GM12878 (cell line): Measurements from ENCODE around the gene ARVCF. TPM values are rescaled to one million over a fixed set of nuclear protein-coding genes. Genes with fewer than 3 reads are reported as not detected.
A peak's percentile ranks its signal among the peaks of the same experiment; 100 is the strongest.

Experiments
- ATAC-seq: fragments of 200-7000 bp; cut with Tn5 transposase; 3 replicates; pipeline ENCODE4 v1.9.1; 2020; ENCODE audit warnings: mild to moderate bottlenecking, moderate library complexity
- BruUV-seq: library from RNA; stranded (reverse); fragments of 400-500 nt; replicated peaks from 2 replicates; lab custom pipeline; 2021; lab: Mats Ljungman, UMichigan
- CTCF ChIA-PET: fragments of 300-600 bp; sonication (Branson Sonifier 250); formaldehyde crosslinking; extraction: SDS; loops from one replicate; lab custom pipeline; 2021; ENCODE audit warnings: inconsistent platforms; lab: Yijun Ruan, JAX
- POLR2A ChIA-PET: fragments of 350-600 bp; formaldehyde crosslinking; extraction: SDS; loops from one replicate; lab custom pipeline; 2021; ENCODE audit warnings: inconsistent platforms; lab: Charles Lee
- RAD21 ChIA-PET: fragments of 300-600 bp; sonication (Branson Sonifier 250); formaldehyde crosslinking; loops from one replicate; lab custom pipeline; 2023; ENCODE audit warnings: antibody characterized with exemption; ENCODE audit not compliant: unreplicated experiment; lab: Charles Lee
- SMC1A ChIA-PET: fragments of 300-600 bp; sonication (Branson Sonifier 250); formaldehyde crosslinking; loops from one replicate; lab custom pipeline; 2023; ENCODE audit not compliant: unreplicated experiment, uncharacterized antibody; lab: Charles Lee
- DNase-seq: peaks from one replicate; pipeline ENCODE4 v3.0.0-alpha.2; 2011; ENCODE audit warnings: low read depth, low spot score
- FAIRE-seq: peaks from 3 replicates; lab custom pipeline; 2011; peaks lifted over from hg19 to GRCh38; lab: Jason Lieb, UNC
- H2AFZ ChIP-seq: 2 replicates; pipeline ENCODE4 v1.6.0; 2011; ENCODE audit warnings: low read depth, low read length, control low read depth; ENCODE audit not compliant: control insufficient read depth
- H3K27ac ChIP-seq: 2 replicates; pipeline ENCODE4 v1.5.1; 2011; ENCODE audit warnings: control low read depth; ENCODE audit not compliant: control insufficient read depth, insufficient read depth
- H3K27me3 ChIP-seq, 2 experiments: replicated peaks in 1 of 2; 2 replicates each; pipeline versions ENCODE4 v1.6.0 to v1.6.1; 2011; ENCODE audit warnings: low read length in 1 of 2; ENCODE audit not compliant: control insufficient read depth in 2 of 2, insufficient read depth in 2 of 2
- H3K36me3 ChIP-seq, 2 experiments: 2 replicates each; pipeline ENCODE4 v1.5.1; 2011; ENCODE audit warnings: low read length in 1 of 2; ENCODE audit not compliant: control insufficient read depth in 2 of 2, insufficient read depth in 2 of 2
- H3K4me1 ChIP-seq: 2 replicates; pipeline ENCODE4 v1.6.1; 2011; ENCODE audit warnings: mild to moderate bottlenecking, low read length, moderate library complexity, mixed read lengths; ENCODE audit not compliant: control insufficient read depth, insufficient read depth
- H3K4me2 ChIP-seq: 2 replicates; pipeline ENCODE4 v1.6.0; 2011; ENCODE audit warnings: control low read depth; ENCODE audit not compliant: control insufficient read depth, insufficient read depth
- H3K4me3 ChIP-seq: fragments of 200-600 bp; sonication (generic); 2 replicates; pipeline ENCODE4 v1.5.1; 2016
- H3K79me2 ChIP-seq: 2 replicates; pipeline ENCODE4 v1.6.0; 2011; ENCODE audit warnings: low read length; ENCODE audit not compliant: control insufficient read depth, insufficient read depth
- H3K9ac ChIP-seq: 2 replicates; pipeline ENCODE4 v1.8.0; 2011; ENCODE audit warnings: low read length, control low read depth, mixed read lengths; ENCODE audit not compliant: control insufficient read depth, insufficient read depth
- H3K9me3 ChIP-seq: replicated peaks from 3 replicates; pipeline ENCODE4 v1.5.1; 2011; ENCODE audit warnings: mild to moderate bottlenecking, low read length; ENCODE audit not compliant: control insufficient read depth, insufficient read depth
- H4K20me1 ChIP-seq: 2 replicates; pipeline ENCODE4 v1.6.0; 2011; ENCODE audit not compliant: control insufficient read depth, insufficient read depth
- BACH1 ChIP-seq: fragments of 450-650 bp; IDR thresholded peaks from 2 replicates; pipeline ENCODE4 v1.6.1; 2017; ENCODE audit warnings: mild to moderate bottlenecking, borderline replicate concordance
- SIX5 ChIP-seq: IDR thresholded peaks from 2 replicates; pipeline ENCODE4 v1.6.1; 2011; ENCODE audit warnings: mild to moderate bottlenecking, low read depth, low read length, moderate library complexity; ENCODE audit not compliant: severe bottlenecking
- STAT1 ChIP-seq: fragments of 450-650 bp; conservative IDR thresholded peaks from 2 replicates; pipeline ENCODE4 v1.6.1; 2014; ENCODE audit warnings: antibody characterized with exemption, mild to moderate bottlenecking
- WGBS: methylation state at CpG from one replicate; pipeline ENCODE4 v1.1.6; 2016; ENCODE audit warnings: low lambda C conversion rate; ENCODE audit not compliant: insufficient replicate concordance, insufficient coverage; ENCODE audit errors: missing lambda C conversion rate; 5-methylcytosine and 5-hydroxymethylcytosine counted together
- in situ Hi-C: fragments of 300-500 bp; cut with MboI; formaldehyde crosslinking; loops from 9 replicates; pipeline ENCODE4 v1.14.3; 2018; ENCODE audit warnings: mixed read lengths
- intact Hi-C: fragments of 100-400 bp; cut with micrococcal nuclease; formaldehyde crosslinking; loops from one replicate; pipeline ENCODE4 v1.14.2; 2022; ENCODE audit not compliant: unreplicated experiment
- polyA plus RNA-seq, 11 experiments: library from polyadenylated mRNA; depleted of rRNA in 4 of 11; unstranded in 6 of 11; stranded (reverse) in 5 of 11; fragments of >200 nt; fragmentation: Nextera tagmentation in 4 of 11; fragmentation: Illumina TruSeq in 1 of 11; extraction: Ambion mirVana in 4 of 11; extraction: Trizol in 1 of 11; gene quantifications; 1 replicate in 1 of 11; 2 replicates in 10 of 11; pipeline versions ENCODE4 v1.2.1 to v1.2.3, GENCODE V29; 2011 to 2016; ENCODE audit warnings: inconsistent platforms in 2 of 11, missing spikeins in 2 of 11, low read depth in 1 of 11
- total RNA-seq, 4 experiments: library from RNA; depleted of rRNA in 3 of 4; stranded (reverse); fragments of >200 nt in 3 of 4; fragmentation: Illumina TruSeq in 1 of 4; extraction: Trizol in 1 of 4; gene quantifications; 2 replicates each; pipeline versions ENCODE4 v1.2.1 to v1.2.3, GENCODE V29; 2013 to 2021
- TF ChIP-seq, protein P1 (sequence below): fragments of 450-650 bp; IDR thresholded peaks from 2 replicates; pipeline ENCODE4 v1.6.1; 2017; ENCODE audit warnings: mild to moderate bottlenecking
- TF ChIP-seq, protein P2 (sequence below): fragments of 450-650 bp; IDR thresholded peaks from 2 replicates; pipeline ENCODE4 v1.6.1; 2016; ENCODE audit warnings: mild to moderate bottlenecking, moderate library complexity, borderline replicate concordance
- TF ChIP-seq, protein P3 (sequence below): IDR thresholded peaks from 2 replicates; pipeline ENCODE4 v1.6.1; 2012; ENCODE audit warnings: low read depth, low read length, improper control_type of control experiment
- TF ChIP-seq, protein P4 (sequence below): fragments of 450-650 bp; IDR thresholded peaks from 2 replicates; pipeline ENCODE4 v1.6.1; 2017; ENCODE audit warnings: mild to moderate bottlenecking, moderate library complexity

Gene ARVCF
- total and polyA plus RNA-seq, 10 of the 15 experiments (the other 5 are each of a cell fraction or from before 2014, with no cell fraction given) = 0.13 to 1.9 (median 1.0) TPM; not detected in 2

DNA sequence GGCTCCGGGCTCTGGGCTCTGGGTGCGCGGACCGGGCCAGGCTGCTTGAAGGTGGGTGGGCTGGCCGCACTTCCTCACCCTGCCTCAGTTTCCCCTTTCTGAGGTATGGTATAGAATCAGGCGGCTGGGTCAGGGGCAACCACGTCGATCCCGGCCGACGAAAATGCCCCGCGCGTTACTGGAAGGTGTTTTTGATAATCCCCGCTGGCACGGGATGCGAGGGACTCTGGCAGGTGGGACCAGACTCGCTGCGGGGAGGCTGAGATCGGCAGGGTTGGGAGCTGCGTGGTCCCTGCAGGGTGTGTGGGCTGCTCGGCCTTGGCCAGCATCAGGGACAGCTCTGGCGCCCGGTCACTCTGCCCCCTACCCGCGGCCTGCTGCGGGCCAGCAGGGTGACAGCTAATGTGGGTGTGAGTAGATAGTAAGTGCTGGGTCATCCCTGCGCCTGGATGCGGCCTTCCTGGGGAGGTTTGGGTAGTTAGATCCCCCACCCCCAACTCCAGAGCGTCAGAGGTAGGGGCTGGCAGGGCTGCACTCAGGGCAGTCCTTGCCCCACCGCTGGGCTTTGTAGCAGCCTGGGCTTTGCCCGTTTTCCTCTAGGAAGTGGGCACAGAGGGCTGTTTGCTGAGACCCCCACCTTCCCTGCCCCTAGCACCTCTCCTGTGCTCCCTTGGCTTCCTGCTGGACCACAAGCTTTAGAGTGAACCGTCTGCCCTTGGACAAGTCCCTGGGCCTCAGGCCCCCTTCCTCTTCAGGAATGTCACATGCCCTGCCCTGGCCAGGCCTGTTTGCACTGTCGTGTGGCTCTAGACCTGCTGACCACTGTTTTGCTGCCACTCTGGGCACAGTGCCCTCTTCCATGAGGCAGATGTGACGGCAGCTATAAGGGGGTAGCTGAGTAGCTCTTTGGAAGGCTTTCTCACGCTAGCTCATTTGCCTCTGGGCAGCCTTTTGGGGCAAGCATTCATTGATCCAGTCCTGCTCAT, 4.9 kb upstream of the ARVCF start (continued):
- TF ChIP-seq, protein P1, sequence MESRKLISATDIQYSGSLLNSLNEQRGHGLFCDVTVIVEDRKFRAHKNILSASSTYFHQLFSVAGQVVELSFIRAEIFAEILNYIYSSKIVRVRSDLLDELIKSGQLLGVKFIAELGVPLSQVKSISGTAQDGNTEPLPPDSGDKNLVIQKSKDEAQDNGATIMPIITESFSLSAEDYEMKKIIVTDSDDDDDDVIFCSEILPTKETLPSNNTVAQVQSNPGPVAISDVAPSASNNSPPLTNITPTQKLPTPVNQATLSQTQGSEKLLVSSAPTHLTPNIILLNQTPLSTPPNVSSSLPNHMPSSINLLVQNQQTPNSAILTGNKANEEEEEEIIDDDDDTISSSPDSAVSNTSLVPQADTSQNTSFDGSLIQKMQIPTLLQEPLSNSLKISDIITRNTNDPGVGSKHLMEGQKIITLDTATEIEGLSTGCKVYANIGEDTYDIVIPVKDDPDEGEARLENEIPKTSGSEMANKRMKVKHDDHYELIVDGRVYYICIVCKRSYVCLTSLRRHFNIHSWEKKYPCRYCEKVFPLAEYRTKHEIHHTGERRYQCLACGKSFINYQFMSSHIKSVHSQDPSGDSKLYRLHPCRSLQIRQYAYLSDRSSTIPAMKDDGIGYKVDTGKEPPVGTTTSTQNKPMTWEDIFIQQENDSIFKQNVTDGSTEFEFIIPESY = no peak
- TF ChIP-seq SIX5 = no peak
- TF ChIP-seq BACH1 = 0 out of 2 replicates have a peak, but pooled peaks have one; percentile 9
- TF ChIP-seq, all 136 proteins: peak for 8

DNA sequence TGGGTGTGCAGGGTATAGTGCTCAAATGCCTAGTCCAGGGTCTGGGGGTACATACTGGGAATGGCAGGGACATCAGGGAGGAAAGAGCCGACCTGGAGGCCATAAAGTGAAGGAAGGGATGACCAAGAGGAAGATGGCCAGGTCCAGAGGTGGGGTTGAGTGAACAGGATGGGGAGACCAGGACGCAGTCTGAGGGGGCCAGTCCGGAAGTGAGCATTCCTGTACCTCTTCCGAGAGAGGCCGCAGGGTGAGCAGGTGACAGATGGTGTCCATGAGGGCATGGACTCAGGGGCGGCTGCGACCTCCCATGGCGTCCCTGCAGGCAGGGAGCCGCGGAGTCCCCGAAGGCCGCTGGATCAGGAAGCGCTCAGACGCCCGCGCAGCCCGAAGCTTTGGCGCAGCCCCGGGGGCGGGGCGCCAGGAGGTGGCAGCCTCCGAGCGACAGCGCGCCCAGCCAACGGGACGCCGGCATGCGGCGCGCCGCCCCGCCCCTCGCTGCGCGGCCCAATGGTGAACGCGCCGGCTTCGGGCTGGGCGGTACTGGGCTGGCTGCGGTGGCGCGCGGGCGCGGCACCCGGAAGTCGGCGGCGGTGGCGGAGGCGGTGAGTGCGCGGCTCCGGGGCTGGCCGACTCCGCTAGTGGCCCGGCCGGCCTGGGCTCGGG, 4.0 kb upstream of the ARVCF start, which contains the start of gene TANGO2:
Gene TANGO2, plus strand, starts transcription at position 578 of the 663 bp plus-strand sequence. CDS start 15,689 bp downstream, outside the sequence.
- in situ Hi-C loops = no loop called here
- Histone ChIP-seq H3K4me1 (peaks cover 13% of the 10 kb centered on the region), H2AFZ (peak within 1 kb of the TSS; percentile 90), H3K27ac (peak within 1 kb of the TSS; percentile 81), H3K36me3 (no peaks in the 10 kb centered on the region; a peak in 1 of 4 replicates), H4K20me1 (no peaks in the 10 kb centered on the region; the same call in 1 of the 2 replicates), H3K9ac (peak within 1 kb of the TSS; percentile 86), H3K27me3 (peaks cover 0 to 3% of the 10 kb centered on the region in 2 experiments; a peak in 2 of 4 replicates), H3K4me2 (peak within 1 kb of the TSS; percentile 100), H3K4me3 (peak within 1 kb of the TSS; percentile 99), H3K9me3 (no peaks in the 10 kb centered on the region), H3K79me2 (peaks cover 23% of the 10 kb centered on the region)
- SMC1A ChIA-PET = no interaction called here
- CTCF ChIA-PET = interaction anchor here (1.0 kb wide), 1 partner anchor 77 kb away, joined by 3 read pairs; no protein-coding TSS in a partner anchor
- DNase-seq (peak; percentile 37), ATAC-seq (peak; percentile 94), FAIRE-seq (peak; percentile 72)
- WGBS = 2% methylated on average over 36 of the region's 61 CpGs
- intact Hi-C loops = loop anchor here (10.0 kb wide), 1 partner anchor 54 kb away; no protein-coding TSS in a partner anchor
- RAD21 ChIA-PET = no interaction called here
- POLR2A ChIA-PET = interaction anchor here (0.6 to 1.1 kb wide), 3 partner anchors 75 to 97 kb away, joined by 3 to 4 read pairs (median 4); partner anchors contain the start of gene TRMT2A
- no TSS peak for BruUV-seq
- TF ChIP-seq STAT1 = 0 out of 2 replicates have a peak, but pooled peaks have one; percentile 39
- TF ChIP-seq, protein P2, sequence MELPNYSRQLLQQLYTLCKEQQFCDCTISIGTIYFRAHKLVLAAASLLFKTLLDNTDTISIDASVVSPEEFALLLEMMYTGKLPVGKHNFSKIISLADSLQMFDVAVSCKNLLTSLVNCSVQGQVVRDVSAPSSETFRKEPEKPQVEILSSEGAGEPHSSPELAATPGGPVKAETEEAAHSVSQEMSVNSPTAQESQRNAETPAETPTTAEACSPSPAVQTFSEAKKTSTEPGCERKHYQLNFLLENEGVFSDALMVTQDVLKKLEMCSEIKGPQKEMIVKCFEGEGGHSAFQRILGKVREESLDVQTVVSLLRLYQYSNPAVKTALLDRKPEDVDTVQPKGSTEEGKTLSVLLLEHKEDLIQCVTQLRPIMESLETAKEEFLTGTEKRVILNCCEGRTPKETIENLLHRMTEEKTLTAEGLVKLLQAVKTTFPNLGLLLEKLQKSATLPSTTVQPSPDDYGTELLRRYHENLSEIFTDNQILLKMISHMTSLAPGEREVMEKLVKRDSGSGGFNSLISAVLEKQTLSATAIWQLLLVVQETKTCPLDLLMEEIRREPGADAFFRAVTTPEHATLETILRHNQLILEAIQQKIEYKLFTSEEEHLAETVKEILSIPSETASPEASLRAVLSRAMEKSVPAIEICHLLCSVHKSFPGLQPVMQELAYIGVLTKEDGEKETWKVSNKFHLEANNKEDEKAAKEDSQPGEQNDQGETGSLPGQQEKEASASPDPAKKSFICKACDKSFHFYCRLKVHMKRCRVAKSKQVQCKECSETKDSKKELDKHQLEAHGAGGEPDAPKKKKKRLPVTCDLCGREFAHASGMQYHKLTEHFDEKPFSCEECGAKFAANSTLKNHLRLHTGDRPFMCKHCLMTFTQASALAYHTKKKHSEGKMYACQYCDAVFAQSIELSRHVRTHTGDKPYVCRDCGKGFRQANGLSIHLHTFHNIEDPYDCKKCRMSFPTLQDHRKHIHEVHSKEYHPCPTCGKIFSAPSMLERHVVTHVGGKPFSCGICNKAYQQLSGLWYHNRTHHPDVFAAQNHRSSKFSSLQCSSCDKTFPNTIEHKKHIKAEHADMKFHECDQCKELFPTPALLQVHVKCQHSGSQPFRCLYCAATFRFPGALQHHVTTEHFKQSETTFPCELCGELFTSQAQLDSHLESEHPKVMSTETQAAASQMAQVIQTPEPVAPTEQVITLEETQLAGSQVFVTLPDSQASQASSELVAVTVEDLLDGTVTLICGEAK = no peak; the same call in 1 of the 2 replicates
- TF ChIP-seq, protein P3, sequence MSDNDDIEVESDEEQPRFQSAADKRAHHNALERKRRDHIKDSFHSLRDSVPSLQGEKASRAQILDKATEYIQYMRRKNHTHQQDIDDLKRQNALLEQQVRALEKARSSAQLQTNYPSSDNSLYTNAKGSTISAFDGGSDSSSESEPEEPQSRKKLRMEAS = no peak
- TF ChIP-seq, protein P4, sequence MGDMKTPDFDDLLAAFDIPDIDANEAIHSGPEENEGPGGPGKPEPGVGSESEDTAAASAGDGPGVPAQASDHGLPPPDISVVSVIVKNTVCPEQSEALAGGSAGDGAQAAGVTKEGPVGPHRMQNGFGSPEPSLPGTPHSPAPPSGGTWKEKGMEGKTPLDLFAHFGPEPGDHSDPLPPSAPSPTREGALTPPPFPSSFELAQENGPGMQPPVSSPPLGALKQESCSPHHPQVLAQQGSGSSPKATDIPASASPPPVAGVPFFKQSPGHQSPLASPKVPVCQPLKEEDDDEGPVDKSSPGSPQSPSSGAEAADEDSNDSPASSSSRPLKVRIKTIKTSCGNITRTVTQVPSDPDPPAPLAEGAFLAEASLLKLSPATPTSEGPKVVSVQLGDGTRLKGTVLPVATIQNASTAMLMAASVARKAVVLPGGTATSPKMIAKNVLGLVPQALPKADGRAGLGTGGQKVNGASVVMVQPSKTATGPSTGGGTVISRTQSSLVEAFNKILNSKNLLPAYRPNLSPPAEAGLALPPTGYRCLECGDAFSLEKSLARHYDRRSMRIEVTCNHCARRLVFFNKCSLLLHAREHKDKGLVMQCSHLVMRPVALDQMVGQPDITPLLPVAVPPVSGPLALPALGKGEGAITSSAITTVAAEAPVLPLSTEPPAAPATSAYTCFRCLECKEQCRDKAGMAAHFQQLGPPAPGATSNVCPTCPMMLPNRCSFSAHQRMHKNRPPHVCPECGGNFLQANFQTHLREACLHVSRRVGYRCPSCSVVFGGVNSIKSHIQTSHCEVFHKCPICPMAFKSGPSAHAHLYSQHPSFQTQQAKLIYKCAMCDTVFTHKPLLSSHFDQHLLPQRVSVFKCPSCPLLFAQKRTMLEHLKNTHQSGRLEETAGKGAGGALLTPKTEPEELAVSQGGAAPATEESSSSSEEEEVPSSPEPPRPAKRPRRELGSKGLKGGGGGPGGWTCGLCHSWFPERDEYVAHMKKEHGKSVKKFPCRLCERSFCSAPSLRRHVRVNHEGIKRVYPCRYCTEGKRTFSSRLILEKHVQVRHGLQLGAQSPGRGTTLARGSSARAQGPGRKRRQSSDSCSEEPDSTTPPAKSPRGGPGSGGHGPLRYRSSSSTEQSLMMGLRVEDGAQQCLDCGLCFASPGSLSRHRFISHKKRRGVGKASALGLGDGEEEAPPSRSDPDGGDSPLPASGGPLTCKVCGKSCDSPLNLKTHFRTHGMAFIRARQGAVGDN = no peak; the same call in none of the 2 replicates
